ENCODE results near the gene DCK. TPM values are rescaled to one million over a fixed set of nuclear protein-coding genes. Genes with fewer than 3 reads are reported as not detected.

DCK gene
- total RNA-seq, 2 experiments from 2014 or later: 67.4 to 71.6 TPM

Other genes with a start within 250 kb of the DCK start
- gene GRSF1, start 153.8 kb upstream of the DCK start, total RNA-seq: 10 to 100 TPM; 58.6 to 61.0 TPM
- gene MOB1B, start 91.3 kb upstream of the DCK start, total RNA-seq: 10 to 100 TPM; 13.3 to 14.0 TPM